ENCODE measurements around the gene AJM1. TPM values are rescaled to one million over a fixed set of nuclear protein-coding genes. Genes with fewer than 3 reads are reported as not detected.

The AJM1 gene
- total and polyA plus RNA-seq, 2 of the 8 experiments (the other 6 are each of a cell fraction or from before 2014, with no cell fraction given) = 0.12 to 0.97 TPM

- Histone ChIP-seq H3K23ac (ENCODE audit: insufficient read length) (no peak overlapping the region), H3K27ac (ENCODE audit: low read depth, low read length) (no peak overlapping the region), H3K14ac (ENCODE audit: insufficient read length) (no peak overlapping the region), H3K4me1 (replicated peaks in 1 of 4; ENCODE audit: control insufficient read depth in 3 of 4, insufficient read depth in 4 of 4, low read length in 3 of 4) (no peaks in the 10 kb centered on the region), H2BK15ac (ENCODE audit: low read length) (no peak overlapping the region), H3K56ac (replicated peaks; ENCODE audit: insufficient read length, low read depth, low read length) (no peak overlapping the region), H3K9me3 (ENCODE audit: insufficient read depth in 2 of 2, low read depth in 1 of 2, low read length in 1 of 2) (no peaks in the 10 kb centered on the region), H3K79me2 (ENCODE audit: control insufficient read depth in 1 of 2, insufficient read depth in 2 of 2, low read length in 2 of 2) (no peaks in the 10 kb centered on the region), H3K4ac (replicated peaks; ENCODE audit: insufficient read length, low read depth, low read length) (no peak overlapping the region), H2AK5ac (ENCODE audit: low read depth, low read length) (no peak overlapping the region), H4K8ac (ENCODE audit: extremely low read depth, insufficient read depth, low read length) (no peak overlapping the region), H2BK120ac (replicated peaks; ENCODE audit: low read depth, low read length) (no peak overlapping the region), H3K9ac (replicated peaks in 1 of 4; ENCODE audit: extremely low read depth in 1 of 4, low read depth in 3 of 4, low read length in 3 of 4) (no peak overlapping the region), H4K91ac (replicated peaks; ENCODE audit: insufficient read length, low read length) (no peak overlapping the region), H2BK20ac (ENCODE audit: low read length) (no peak overlapping the region), H3K23me2 (ENCODE audit: low read depth, low read length) (no peaks in the 10 kb centered on the region), H3K27me3 (replicated peaks in 1 of 4; ENCODE audit: control insufficient read depth in 3 of 4, extremely low read depth in 1 of 4, insufficient read depth in 3 of 4, low read length in 3 of 4) (no peaks in the 10 kb centered on the region), H3K4me3 (ENCODE audit: extremely low read depth in 1 of 4, insufficient read depth in 2 of 4, low read depth in 3 of 4, low read length in 4 of 4) (no peak overlapping the region), H3K36me3 (ENCODE audit: control insufficient read depth in 2 of 4, insufficient read depth in 4 of 4, low read length in 3 of 4) (peaks cover 13 to 41% (median 33%) of the 10 kb centered on the region in 4 experiments), H4K5ac (ENCODE audit: insufficient read length, low read depth, low read length) (no peak overlapping the region), H3K79me1 (ENCODE audit: low read depth, low read length) (no peaks in the 10 kb centered on the region), H3K18ac (ENCODE audit: extremely low read depth, low read length) (no peak overlapping the region), H3K4me2 (ENCODE audit: insufficient read depth in 1 of 2, low read depth in 2 of 2, low read length in 2 of 2) (no peak overlapping the region), H2BK5ac (ENCODE audit: low read depth, low read length) (no peak overlapping the region), H2AFZ (ENCODE audit: low read length) (no peak overlapping the region), H2BK12ac (ENCODE audit: low read depth, low read length) (no peak overlapping the region), H4K20me1 (replicated peaks in 1 of 2; ENCODE audit: control insufficient read depth in 1 of 2, insufficient read depth in 2 of 2, low read length in 2 of 2) (peaks cover 3 to 15% of the 10 kb centered on the region in 2 experiments)
- WGBS, 2 experiments (ENCODE audit: extremely low coverage in 1 of 2, insufficient coverage in 1 of 2, insufficient read length in 1 of 2, insufficient replicate concordance in 2 of 2, low coverage in 1 of 2, low lambda C conversion rate in 2 of 2, missing lambda C conversion rate in 1 of 2) = 97% methylated on average over 8 of the region's 9 CpGs; no CpG with 5 or more reads in 1 of the 2 experiments
- TF ChIP-seq POLR2AphosphoS5 (IDR thresholded peaks at IDR 0.05; ENCODE audit: low read depth, low read length) (no peak), SAP30 (IDR thresholded peaks at IDR 0.05; ENCODE audit: insufficient read depth, insufficient replicate concordance, low read length) (no peak), POU5F1 (IDR thresholded peaks at IDR 0.05; ENCODE audit: low read depth, low read length) (no peak), MAFK (IDR thresholded peaks at IDR 0.05; ENCODE audit: low read depth, low read length) (no peak), BCL11A (IDR thresholded peaks at IDR 0.05; ENCODE audit: low read depth in 2 of 2, low read length in 2 of 2) (no peak), RAD21 (IDR thresholded peaks at IDR 0.05 in 1 of 2, conservative IDR thresholded peaks at IDR 0.05 in 1 of 2; ENCODE audit: low read depth in 2 of 2, low read length in 2 of 2) (no peak), USF2 (IDR thresholded peaks at IDR 0.05; ENCODE audit: low read length) (no peak), NANOG (IDR thresholded peaks at IDR 0.05; ENCODE audit: insufficient read depth, low read depth, low read length, poor library complexity, severe bottlenecking) (no peak), KDM5A (IDR thresholded peaks at IDR 0.05; ENCODE audit: low read length) (no peak), ZNF274 (IDR thresholded peaks at IDR 0.05; ENCODE audit: borderline replicate concordance, extremely low read depth, low read length) (no peak), JUND (IDR thresholded peaks at IDR 0.05; ENCODE audit: low read length) (no peak), RNF2 (IDR thresholded peaks at IDR 0.05; ENCODE audit: borderline replicate concordance, low read depth, low read length, missing control alignments, poor library complexity, severe bottlenecking) (no peak)
- FAIRE-seq (no peak), DNase-seq (ENCODE audit: low read depth in 1 of 2, low spot score in 2 of 2) (no peak)
- ChIA-PET POLR2A (ENCODE audit: partially characterized antibody) (interaction anchor here (0.6 to 20.5 kb wide), 9 partner anchors 9 to 442 kb away, joined by 3 to 248 read pairs (median 4); partner anchors contain the start of genes AJM1, MAMDC4 and RABL6), CTCF (ENCODE audit: partially characterized antibody) (interaction anchor here (1.1 to 9.0 kb wide), 5 partner anchors 10 to 390 kb away, joined by 3 to 55 read pairs (median 3); partner anchors contain the start of gene AJM1)
These were observed 9.7 kb upstream of the AJM1 start for GRCh38 chr9:136832581-136832980.

Data from H1 (cell line).